Measurements from ENCODE around the gene PLD6. TPM values are rescaled to one million over a fixed set of nuclear protein-coding genes. Genes with fewer than 3 reads are reported as not detected.
"Not testable (repeated sequence)": the region's sequence is repeated elsewhere in the genome, so short reads cannot be mapped to it uniquely, and the experiment has no call there.

Gene PLD6
- 1.5 and 1.6 TPM in 2 replicates for total RNA-seq (2014; rRNA removed; shearing (Covaris generic))

GRCh38 chr17:17206124-17206912, at the start of gene PLD6:
Gene PLD6, minus strand, starts transcription at chr17:17206333. Its CDS starts 47 bp downstream, at chr17:17206286.
- peak; percentile 51 for DNase-seq (ENCODE audit: low spot score)

- not testable (repeated sequence) for DNase-seq (ENCODE audit: low spot score)
Measured at GRCh38 chr17:17255689-17256088, 49.6 kb upstream of the PLD6 start.

GRCh38 chr17:17254036-17254435, 47.9 kb upstream of the PLD6 start:
- no peak for DNase-seq (ENCODE audit: low spot score)

GRCh38 chr17:17253406-17253805, 47.3 kb upstream of the PLD6 start:
- DNase-seq (ENCODE audit: low spot score), result no peak

GRCh38 chr17:17252149-17252661, 46.1 kb upstream of the PLD6 start:
- no peak for DNase-seq (ENCODE audit: low spot score)

GRCh38 chr17:17246879-17247278, 40.7 kb upstream of the PLD6 start:
- DNase-seq (ENCODE audit: low spot score), result no peak

GRCh38 chr17:17243163-17243562, 37.0 kb upstream of the PLD6 start:
- no peak for DNase-seq (ENCODE audit: low spot score)

GRCh38 chr17:17242246-17242645, 36.1 kb upstream of the PLD6 start:
- DNase-seq (ENCODE audit: low spot score), result no peak

GRCh38 chr17:17241656-17242055, 35.5 kb upstream of the PLD6 start:
- DNase-seq (ENCODE audit: low spot score), result no peak

- DNase-seq (ENCODE audit: low spot score), result no peak
Measured at GRCh38 chr17:17239832-17240231, 33.7 kb upstream of the PLD6 start.

GRCh38 chr17:17237026-17237799, 31.1 kb upstream of the PLD6 start, which contains the start of gene FLCN:
Gene FLCN, minus strand, starts transcription at chr17:17237168. Its CDS starts 9,031 bp downstream, at chr17:17228137.
- DNase-seq (ENCODE audit: low spot score), result peak; percentile 71

- no peak for DNase-seq (ENCODE audit: low spot score)
Measured at GRCh38 chr17:17236295-17237025, 30.3 kb upstream of the PLD6 start.

GRCh38 chr17:17235212-17236174, 29.4 kb upstream of the PLD6 start:
- no peak for DNase-seq (ENCODE audit: low spot score)

GRCh38 chr17:17232303-17232621, 26.1 kb upstream of the PLD6 start:
- DNase-seq (ENCODE audit: low spot score), result no peak

- DNase-seq (ENCODE audit: low spot score), result no peak
Measured at GRCh38 chr17:17231621-17232302, 25.6 kb upstream of the PLD6 start.

GRCh38 chr17:17229416-17230384, 23.6 kb upstream of the PLD6 start:
- no peak for DNase-seq (ENCODE audit: low spot score)

- no peak for DNase-seq (ENCODE audit: low spot score)
Measured at GRCh38 chr17:17228521-17229279, 22.6 kb upstream of the PLD6 start.

Data from H4 (cell line).